Natural killer cell treated with Interleukin-12 subunit alpha and Interleukin-12 subunit beta and Interleukin-15 and Interleukin-18, amount 100 ng/mL, for 72 hours (primary cell): Measurements from ENCODE around the gene STK32C. TPM values are rescaled to one million over a fixed set of nuclear protein-coding genes. Genes with fewer than 3 reads are reported as not detected.

Source experiments
- ATAC-seq, 2 donors: fragments of 150-1000 bp; cut with Tn5 transposase in 1 of 2; sonication (Bioruptor Pico), chemical (Tn5 transposase) in 1 of 2; 2 replicates each; pipeline ENCODE4 v1.10.0; 2021
- DNase-seq: peaks from one replicate; pipeline ENCODE4 v3.0.0; 2022; ENCODE audit warnings: low spot score
- H3K27ac Mint-ChIP-seq, 2 donors: 1 replicate in 1 of 2; 2 replicates in 1 of 2; pipeline ENCODE4 v1.8.0; 2022; ENCODE audit warnings: mixed read lengths in 2 of 2, mild to moderate bottlenecking in 1 of 2, moderate library complexity in 1 of 2
- H3K27me3 Mint-ChIP-seq, 2 donors: 1 replicate in 1 of 2; 2 replicates in 1 of 2; pipeline ENCODE4 v1.8.0; 2022; ENCODE audit warnings: mixed read lengths in 2 of 2
- H3K36me3 Mint-ChIP-seq: one replicate; pipeline ENCODE4 v1.8.0; 2022; ENCODE audit warnings: mixed read lengths
- H3K4me1 Mint-ChIP-seq, 2 donors: 1 replicate in 1 of 2; 2 replicates in 1 of 2; pipeline ENCODE4 v1.8.0; 2022; ENCODE audit warnings: low read depth in 2 of 2, mixed read lengths in 2 of 2, mild to moderate bottlenecking in 1 of 2
- H3K4me3 Mint-ChIP-seq: one replicate; pipeline ENCODE4 v1.8.0; 2022; ENCODE audit warnings: mixed read lengths
- H3K9me3 Mint-ChIP-seq: 2 replicates; pipeline ENCODE4 v1.8.0; 2022; ENCODE audit warnings: mixed read lengths
- total RNA-seq, 2 donors: library from RNA; stranded (reverse); gene quantifications; one replicate each; pipeline ENCODE4 v1.2.3, GENCODE V29; 2022

Gene STK32C
- total RNA-seq, 2 donors from 2014 or later: 29.2 to 34.6 TPM

- Mint-ChIP-seq H3K27me3 (no peaks in the 10 kb centered on the region), H3K27ac (no peak overlapping the region), H3K36me3 (no peaks in the 10 kb centered on the region), H3K4me3 (no peak overlapping the region), H3K4me1 (no peaks in the 10 kb centered on the region), H3K9me3 (no peaks in the 10 kb centered on the region)
- no peak for ATAC-seq
- no peak for DNase-seq
Measured at GRCh38 chr10:132205650-132206376, 101.9 kb downstream of the STK32C start.

GRCh38 chr10:132204781-132205473, 102.8 kb downstream of the STK32C start:
- Mint-ChIP-seq H3K27me3 (no peaks in the 10 kb centered on the region), H3K36me3 (no peaks in the 10 kb centered on the region), H3K27ac (no peak overlapping the region), H3K9me3 (no peaks in the 10 kb centered on the region), H3K4me3 (no peak overlapping the region), H3K4me1 (no peaks in the 10 kb centered on the region)
- no peak for ATAC-seq
- no peak for DNase-seq

GRCh38 chr10:132204078-132204780, 103.5 kb downstream of the STK32C start:
- Mint-ChIP-seq H3K4me1 (no peaks in the 10 kb centered on the region), H3K27me3 (no peaks in the 10 kb centered on the region), H3K36me3 (no peaks in the 10 kb centered on the region), H3K4me3 (no peak overlapping the region), H3K27ac (no peak overlapping the region), H3K9me3 (no peaks in the 10 kb centered on the region)
- ATAC-seq (no peak), DNase-seq (no peak)

GRCh38 chr10:132203256-132204077, 104.3 kb downstream of the STK32C start:
- no peak for ATAC-seq
- Mint-ChIP-seq H3K4me1 (no peaks in the 10 kb centered on the region), H3K9me3 (no peaks in the 10 kb centered on the region), H3K27ac (no peak overlapping the region), H3K4me3 (no peak overlapping the region), H3K36me3 (no peaks in the 10 kb centered on the region), H3K27me3 (no peaks in the 10 kb centered on the region)
- DNase-seq: no peak

GRCh38 chr10:132202070-132202970, 105.4 kb downstream of the STK32C start:
- Mint-ChIP-seq H3K36me3 (no peaks in the 10 kb centered on the region), H3K27ac (no peak overlapping the region), H3K27me3 (no peaks in the 10 kb centered on the region), H3K9me3 (no peaks in the 10 kb centered on the region), H3K4me3 (no peak overlapping the region), H3K4me1 (no peaks in the 10 kb centered on the region)
- DNase-seq: no peak
- no peak for ATAC-seq

GRCh38 chr10:132201111-132201969, 106.4 kb downstream of the STK32C start:
- H3K27me3 Mint-ChIP-seq: no peaks in the 10 kb centered on the region
- no peak for ATAC-seq
- H3K4me3 Mint-ChIP-seq: no peak overlapping the region
- H3K9me3 Mint-ChIP-seq: no peaks in the 10 kb centered on the region
- no peak overlapping the region for H3K27ac Mint-ChIP-seq
- H3K36me3 Mint-ChIP-seq: no peaks in the 10 kb centered on the region
- H3K4me1 Mint-ChIP-seq: no peaks in the 10 kb centered on the region
- DNase-seq: no peak

- H3K4me3 Mint-ChIP-seq: no peak overlapping the region
- H3K9me3 Mint-ChIP-seq: no peaks in the 10 kb centered on the region
- no peaks in the 10 kb centered on the region for H3K4me1 Mint-ChIP-seq
- H3K27me3 Mint-ChIP-seq: no peaks in the 10 kb centered on the region
- ATAC-seq: no peak
- no peak overlapping the region for H3K27ac Mint-ChIP-seq
- no peak for DNase-seq
- no peaks in the 10 kb centered on the region for H3K36me3 Mint-ChIP-seq
Measured at GRCh38 chr10:132200344-132201110, 107.2 kb downstream of the STK32C start.

GRCh38 chr10:132199854-132200311, 107.9 kb downstream of the STK32C start:
- no peak for DNase-seq

GRCh38 chr10:132199268-132199853, 108.4 kb downstream of the STK32C start:
- DNase-seq: no peak
- no peaks in the 10 kb centered on the region for H3K9me3 Mint-ChIP-seq
- H3K4me1 Mint-ChIP-seq: no peaks in the 10 kb centered on the region
- ATAC-seq: no peak
- H3K36me3 Mint-ChIP-seq: no peaks in the 10 kb centered on the region
- H3K4me3 Mint-ChIP-seq: no peak overlapping the region
- no peaks in the 10 kb centered on the region for H3K27me3 Mint-ChIP-seq
- no peak overlapping the region for H3K27ac Mint-ChIP-seq

More at GRCh38 chr10:132199854-132200311, 107.9 kb downstream of the STK32C start:
- H3K9me3 Mint-ChIP-seq: no peaks in the 10 kb centered on the region
- no peaks in the 10 kb centered on the region for H3K4me1 Mint-ChIP-seq
- no peaks in the 10 kb centered on the region for H3K27me3 Mint-ChIP-seq
- no peak overlapping the region for H3K4me3 Mint-ChIP-seq
- ATAC-seq: no peak
- H3K36me3 Mint-ChIP-seq: no peaks in the 10 kb centered on the region
- no peak overlapping the region for H3K27ac Mint-ChIP-seq

GRCh38 chr10:132198381-132199181, 109.2 kb downstream of the STK32C start:
- Mint-ChIP-seq H3K9me3 (no peaks in the 10 kb centered on the region), H3K36me3 (no peaks in the 10 kb centered on the region)

GRCh38 chr10:132198068-132198370, 109.7 kb downstream of the STK32C start:
- no peak overlapping the region for H3K27ac Mint-ChIP-seq
- no peak for ATAC-seq
- H3K36me3 Mint-ChIP-seq: no peaks in the 10 kb centered on the region
- no peaks in the 10 kb centered on the region for H3K4me1 Mint-ChIP-seq
- DNase-seq: no peak
- H3K4me3 Mint-ChIP-seq: no peak overlapping the region
- H3K27me3 Mint-ChIP-seq: no peaks in the 10 kb centered on the region
- H3K9me3 Mint-ChIP-seq: no peaks in the 10 kb centered on the region

More at GRCh38 chr10:132198381-132199181, 109.2 kb downstream of the STK32C start:
- Mint-ChIP-seq H3K4me1 (no peaks in the 10 kb centered on the region), H3K27ac (no peak overlapping the region), H3K27me3 (no peaks in the 10 kb centered on the region), H3K4me3 (no peak overlapping the region)
- ATAC-seq (no peak), DNase-seq (no peak)
